IMR-90 (cell line): ENCODE measurements around the gene EHMT1. TPM values are rescaled to one million over a fixed set of nuclear protein-coding genes. Genes with fewer than 3 reads are reported as not detected.

Experiments
- ATAC-seq: fragments of 200-7000 bp; cut with Tn5 transposase; 2 replicates; pipeline ENCODE4 v1.9.1; 2020; ENCODE audit warnings: low read depth, mild to moderate bottlenecking, moderate library complexity
- BruUV-seq: library from RNA; stranded (reverse); fragments of 400-500 nt; replicated peaks from 2 replicates; lab custom pipeline; 2021; lab: Mats Ljungman, UMichigan
- CTCF ChIA-PET: fragments of 300-600 bp; formaldehyde crosslinking; extraction: SDS; loops from one replicate; lab custom pipeline; 2021; ENCODE audit warnings: antibody characterized with exemption; lab: Yijun Ruan, JAX
- POLR2A ChIA-PET: fragments of 300-600 bp; sonication (Branson Sonifier 250); formaldehyde crosslinking; loops from one replicate; lab custom pipeline; 2022; ENCODE audit warnings: antibody characterized with exemption; ENCODE audit not compliant: unreplicated experiment; lab: Charles Lee
- DNase-seq: peaks from one replicate; pipeline ENCODE4 v3.0.0; 2013
- H2AFZ ChIP-seq: replicated peaks from 2 replicates; pipeline ENCODE3; 2013; ENCODE audit warnings: low read length, mild to moderate bottlenecking; ENCODE audit not compliant: poor library complexity
- H2AK5ac ChIP-seq: 2 replicates; pipeline ENCODE4 v1.6.1; 2013; ENCODE audit warnings: low read depth, low read length, inconsistent platforms
- H2AK9ac ChIP-seq: replicated peaks from 2 replicates; pipeline ENCODE3; 2013; ENCODE audit warnings: mild to moderate bottlenecking, low read depth, low read length, moderate library complexity; ENCODE audit not compliant: poor library complexity
- H2BK120ac ChIP-seq: 2 replicates; pipeline ENCODE4 v1.6.1; 2013; ENCODE audit warnings: low read depth, low read length, inconsistent platforms
- H2BK15ac ChIP-seq: 3 replicates; pipeline ENCODE4 v1.6.1; 2013; ENCODE audit warnings: low read depth, low read length, inconsistent platforms
- H2BK20ac ChIP-seq: 2 replicates; pipeline ENCODE4 v1.6.1; 2013; ENCODE audit warnings: low read depth, mild to moderate bottlenecking, inconsistent platforms, low read length, moderate library complexity
- H2BK5ac ChIP-seq: 2 replicates; pipeline ENCODE4 v1.6.1; 2013; ENCODE audit warnings: mild to moderate bottlenecking, low read depth, low read length, inconsistent platforms; ENCODE audit not compliant: poor library complexity, severe bottlenecking
- H3K14ac ChIP-seq: replicated peaks from 2 replicates; pipeline ENCODE4 v1.6.1; 2013; ENCODE audit warnings: low read depth, low read length, inconsistent platforms
- H3K18ac ChIP-seq: 2 replicates; pipeline ENCODE4 v1.6.1; 2013; ENCODE audit warnings: low read depth, low read length, control low read depth
- H3K23ac ChIP-seq: 2 replicates; pipeline ENCODE4 v1.6.1; 2013; ENCODE audit warnings: low read depth, low read length, inconsistent platforms
- H3K27ac ChIP-seq: 2 replicates; pipeline ENCODE4 v1.5.1; 2013; ENCODE audit warnings: mild to moderate bottlenecking, control low read depth, low read length; ENCODE audit not compliant: insufficient read depth
- H3K27me3 ChIP-seq: 2 replicates; pipeline ENCODE4 v1.6.1; 2013; ENCODE audit warnings: low read length; ENCODE audit not compliant: control insufficient read depth, insufficient read depth
- H3K36me3 ChIP-seq: 2 replicates; pipeline ENCODE4 v1.6.1; 2013; ENCODE audit warnings: low read length, mixed read lengths; ENCODE audit not compliant: control insufficient read depth, insufficient read depth
- H3K4ac ChIP-seq: 2 replicates; pipeline ENCODE4 v1.6.1; 2013; ENCODE audit warnings: low read depth, low read length, inconsistent platforms
- H3K4me1 ChIP-seq: 2 replicates; pipeline ENCODE4 v1.6.1; 2013; ENCODE audit warnings: low read length, mixed read lengths; ENCODE audit not compliant: control insufficient read depth, insufficient read depth
- H3K4me2 ChIP-seq: 2 replicates; pipeline ENCODE4 v1.6.1; 2013; ENCODE audit warnings: low read depth, mild to moderate bottlenecking, control low read depth, low read length, moderate library complexity
- H3K4me3 ChIP-seq: 2 replicates; pipeline ENCODE4 v1.5.1; 2013; ENCODE audit warnings: low read depth, mild to moderate bottlenecking, control low read depth, low read length, moderate library complexity; ENCODE audit not compliant: insufficient read depth
- H3K56ac ChIP-seq: 2 replicates; pipeline ENCODE4 v1.6.1; 2013; ENCODE audit warnings: low read length, inconsistent platforms; ENCODE audit not compliant: insufficient read depth; ENCODE audit errors: extremely low read depth
- H3K79me1 ChIP-seq, 2 experiments: 2 replicates each; pipeline ENCODE4 v1.6.1; 2013; ENCODE audit warnings: low read length in 2 of 2, inconsistent platforms in 1 of 2, low read depth in 1 of 2
- H3K9ac ChIP-seq: 2 replicates; pipeline ENCODE4 v1.6.1; 2013; ENCODE audit warnings: low read depth, low read length, control low read depth
- H3K9me1 ChIP-seq: 2 replicates; pipeline ENCODE4 v1.6.1; 2013; ENCODE audit warnings: low read length, inconsistent platforms; ENCODE audit not compliant: insufficient read depth
- H3K9me3 ChIP-seq: 2 replicates; pipeline ENCODE4 v1.6.1; 2013; ENCODE audit warnings: low read length; ENCODE audit not compliant: control insufficient read depth, insufficient read depth
- H4K20me1 ChIP-seq: 2 replicates; pipeline ENCODE4 v1.6.1; 2013; ENCODE audit warnings: low read length, inconsistent platforms; ENCODE audit not compliant: insufficient read depth
- H4K5ac ChIP-seq: 2 replicates; pipeline ENCODE4 v1.6.1; 2013; ENCODE audit warnings: mild to moderate bottlenecking, low read depth, low read length, control low read depth
- H4K8ac ChIP-seq, 2 experiments: 2 replicates each; pipeline ENCODE4 v1.6.1; 2013; ENCODE audit warnings: low read depth in 2 of 2, low read length in 2 of 2, control low read depth in 1 of 2, inconsistent platforms in 1 of 2
- H4K91ac ChIP-seq: 2 replicates; pipeline ENCODE4 v1.6.1; 2013; ENCODE audit warnings: low read depth, low read length, inconsistent platforms; ENCODE audit not compliant: insufficient read depth
- BHLHE40 ChIP-seq: fragments of 150-350 bp; IDR thresholded peaks from 2 replicates; pipeline ENCODE4 v1.6.1; 2016; ENCODE audit warnings: mild to moderate bottlenecking, low read depth, low read length
- CEBPB ChIP-seq: IDR thresholded peaks from 2 replicates; pipeline ENCODE4 v1.6.1; 2012; ENCODE audit warnings: low read depth, low read length, improper control_type of control experiment
- CTCF ChIP-seq: conservative IDR thresholded peaks from 2 replicates; pipeline ENCODE4 v1.5.1; 2012; ENCODE audit warnings: mild to moderate bottlenecking, low read depth, low read length, improper control_type of control experiment
- ELK1 ChIP-seq: fragments of 150-350 bp; IDR thresholded peaks from 2 replicates; pipeline ENCODE4 v1.6.1; 2016; ENCODE audit warnings: low read depth, mild to moderate bottlenecking, low read length, moderate library complexity, borderline replicate concordance
- FOS ChIP-seq: fragments of 150-350 bp; IDR thresholded peaks from 2 replicates; pipeline ENCODE4 v1.6.1; 2016; ENCODE audit warnings: low read depth, low read length
- MAFK ChIP-seq: IDR thresholded peaks from 2 replicates; pipeline ENCODE4 v1.6.1; 2012; ENCODE audit warnings: low read depth, low read length, improper control_type of control experiment
- MAZ ChIP-seq: IDR thresholded peaks from 2 replicates; pipeline ENCODE4 v1.6.1; 2012; ENCODE audit warnings: low read depth, mild to moderate bottlenecking, low read length, improper control_type of control experiment, moderate library complexity, borderline replicate concordance
- NFE2L2 ChIP-seq: fragments of 150-350 bp; IDR thresholded peaks from 2 replicates; pipeline ENCODE4 v1.6.1; 2016; ENCODE audit warnings: low read depth, mild to moderate bottlenecking, low read length
- POLR2A ChIP-seq: IDR thresholded peaks from 2 replicates; pipeline ENCODE4 v1.6.1; 2012; ENCODE audit warnings: mild to moderate bottlenecking, low read depth, low read length
- RAD21 ChIP-seq: IDR thresholded peaks from 2 replicates; pipeline ENCODE4 v1.6.1; 2012; ENCODE audit warnings: low read length, improper control_type of control experiment
- RCOR1 ChIP-seq: IDR thresholded peaks from 2 replicates; pipeline ENCODE4 v1.6.1; 2012; ENCODE audit warnings: mild to moderate bottlenecking, low read length, improper control_type of control experiment; ENCODE audit not compliant: insufficient replicate concordance
- WGBS, 2 experiments: methylation state at CpG; one replicate each; pipeline versions ENCODE4 v1.1.5 to v1.1.7; 2013; ENCODE audit warnings: missing lambda C conversion rate in 2 of 2; ENCODE audit not compliant: insufficient read length in 1 of 2; ENCODE audit errors: extremely low coverage in 2 of 2; 5-methylcytosine and 5-hydroxymethylcytosine counted together
- dilution Hi-C: fragments of 300-500 bp; cut with HindIII; formaldehyde crosslinking; loops from one replicate; pipeline ENCODE4 v1.14.3; 2018; ENCODE audit warnings: low sequenced_read_pairs; ENCODE audit not compliant: unreplicated experiment
- in situ Hi-C: fragments of 300-500 bp; cut with MboI; formaldehyde crosslinking; loops from 3 replicates; pipeline ENCODE4 v1.14.3; 2019; ENCODE audit warnings: low sequenced_read_pairs, inconsistent platforms, mixed read lengths
- intact Hi-C: fragments of 100-400 bp; cut with micrococcal nuclease; formaldehyde crosslinking; loops from 2 replicates; pipeline ENCODE4 v1.10.0; 2022
- polyA plus RNA-seq, 3 experiments: library from polyadenylated mRNA; depleted of rRNA; stranded (reverse); fragments of >200 nt; gene quantifications; 2 replicates each; pipeline ENCODE4 v1.2.3, GENCODE V29; 2012; ENCODE audit warnings: low replicate concordance in 1 of 3
- total RNA-seq: library from RNA; depleted of rRNA; stranded (reverse); fragments of >200 nt; gene quantifications from 2 replicates; pipeline ENCODE4 v1.2.3, GENCODE V29; 2012

Gene EHMT1
- total and polyA plus RNA-seq, 2 of the 4 experiments (the other 2 are of a cell fraction): 32.8 to 35.1 TPM

GRCh38 chr9:137643921-137644320, 25.1 kb downstream of the EHMT1 start:
- Histone ChIP-seq H3K18ac (no peak overlapping the region), H2AK9ac (no peak overlapping the region), H2BK5ac (no peak overlapping the region), H2AFZ (no peak overlapping the region), H3K4me2 (no peak overlapping the region), H2BK15ac (no peak overlapping the region), H3K9ac (no peak overlapping the region), H2AK5ac (no peak overlapping the region), H3K56ac (no peak overlapping the region), H3K9me3 (no peaks in the 10 kb centered on the region), H3K14ac (no peak overlapping the region), H3K23ac (no peak overlapping the region), H3K4me3 (no peak overlapping the region), H4K91ac (no peak overlapping the region), H4K20me1 (peaks cover 79% of the 10 kb centered on the region), H4K8ac (no peak overlapping the region), H3K79me1 (peaks cover 22 to 73% of the 10 kb centered on the region in 2 experiments), H2BK120ac (no peak overlapping the region), H3K27ac (no peak overlapping the region), H3K36me3 (peaks cover 8% of the 10 kb centered on the region), H3K9me1 (peaks cover 20% of the 10 kb centered on the region), H3K4ac (no peak overlapping the region), H2BK20ac (no peak overlapping the region), H3K4me1 (peaks cover 4% of the 10 kb centered on the region; the same call in 1 of the 2 replicates), H4K5ac (no peak overlapping the region), H3K27me3 (no peaks in the 10 kb centered on the region)
- DNase-seq: no peak
- WGBS, 2 experiments: 96% methylated on average over 5 of the region's 14 CpGs; no CpG with 5 or more reads in 1 of the 2 experiments
- no peak for ATAC-seq
- TF ChIP-seq MAZ (no peak), POLR2A (no peak), CTCF (no peak), CEBPB (no peak), NFE2L2 (no peak), ELK1 (no peak), MAFK (no peak), RCOR1 (no peak), FOS (no peak), RAD21 (no peak), BHLHE40 (no peak)
- ChIA-PET CTCF (interaction anchor here (0.7 kb wide), 1 partner anchor 39 kb away, joined by 3 read pairs; the partner anchor contains the start of gene ARRDC1), POLR2A (no interaction called here)
- dilution Hi-C loops (no loop called here), in situ Hi-C loops (no loop called here), intact Hi-C loops (no loop called here)
- no TSS peak for BruUV-seq
